A375 (cell line): ENCODE measurements around the gene ANXA4. TPM values are rescaled to one million over a fixed set of nuclear protein-coding genes. Genes with fewer than 3 reads are reported as not detected.

Experiments used
- small RNA-seq: library from RNA; depleted of rRNA; stranded (forward); fragments of <200 nt; gene quantifications from one replicate; pipeline ENCODE3, GENCODE V24; 2014
- total RNA-seq: library from RNA; depleted of rRNA; stranded (reverse); fragments of >200 nt; shearing (Covaris generic); gene quantifications from 2 replicates; pipeline ENCODE4 v1.2.3, GENCODE V29; 2014; rRNA removed

ANXA4 gene
- 29.4 and 34.4 TPM in 2 replicates for total RNA-seq

GRCh38 chr2:69741575-69742321 lies at the start of gene ANXA4:
ANXA4 (plus strand) TSS chr2:69742134; CDS start chr2:69781566, 39,432 bp downstream.

GRCh38 chr2:69829256-69830044 lies 87.5 kb downstream of the ANXA4 start, which contains the start of gene GMCL1:
GMCL1 (plus strand) TSS chr2:69829660; CDS start chr2:69829893, 233 bp downstream.

Small RNA genes within 50 kb of the gene (small RNA-seq; reads per million reads assigned to genes)
- gene RPL23AP92, result not detected

Other genes starting within 250 kb of the ANXA4 start
- 20.8 and 24.5 TPM in 2 replicates for gene AAK1, start 98.4 kb upstream of the ANXA4 start, total RNA-seq
- gene GMCL1, start 87.5 kb downstream of the ANXA4 start, total RNA-seq, result 11.5 and 12.7 TPM in 2 replicates
- gene SNRNP27, start 151.8 kb downstream of the ANXA4 start, total RNA-seq, result 53.8 and 56.6 TPM in 2 replicates
- gene MXD1, start 173.0 kb downstream of the ANXA4 start, total RNA-seq, result 6.3 and 8.0 TPM in 2 replicates
- gene ASPRV1, start 219.5 kb downstream of the ANXA4 start, total RNA-seq, result 0.34 and 0.61 TPM in 2 replicates